Ishikawa (cell line): ENCODE data around the gene WDR5.

Source experiments
- CEBPB ChIP-seq: IDR thresholded peaks from 2 replicates; pipeline ENCODE4 v1.6.1; 2012
- CREB1 ChIP-seq: IDR thresholded peaks from 2 replicates; pipeline ENCODE4 v1.6.1; 2012; ENCODE audit warnings: low read depth
- EGR1 ChIP-seq: IDR thresholded peaks from 2 replicates; pipeline ENCODE4 v1.6.1; 2012
- EP300 ChIP-seq: IDR thresholded peaks from 2 replicates; pipeline ENCODE4 v1.6.1; 2012; ENCODE audit warnings: borderline replicate concordance
- FOXM1 ChIP-seq: IDR thresholded peaks from 2 replicates; pipeline ENCODE4 v1.6.1; 2012; ENCODE audit warnings: low read depth, borderline replicate concordance
- MAX ChIP-seq: IDR thresholded peaks from 2 replicates; pipeline ENCODE4 v1.6.1; 2012
- NFIC ChIP-seq: IDR thresholded peaks from 2 replicates; pipeline ENCODE4 v1.6.1; 2012
- RAD21 ChIP-seq: IDR thresholded peaks from 2 replicates; pipeline ENCODE4 v1.6.1; 2012; ENCODE audit warnings: low read depth
- TAF1 ChIP-seq: IDR thresholded peaks from 2 replicates; pipeline ENCODE4 v1.6.1; 2012; ENCODE audit warnings: low read depth, mild to moderate bottlenecking
- TCF12 ChIP-seq: IDR thresholded peaks from 2 replicates; pipeline ENCODE4 v1.6.1; 2012; ENCODE audit warnings: low read depth
- TEAD4 ChIP-seq: IDR thresholded peaks from 2 replicates; pipeline ENCODE4 v1.6.1; 2012
- YY1 ChIP-seq: IDR thresholded peaks from 2 replicates; pipeline ENCODE4 v1.6.1; 2012; ENCODE audit warnings: low read depth
- ZBTB7A ChIP-seq: IDR thresholded peaks from 2 replicates; pipeline ENCODE4 v1.6.1; 2012; ENCODE audit warnings: low read depth
- TF ChIP-seq, protein P1 (sequence below): IDR thresholded peaks from 2 replicates; pipeline ENCODE4 v1.6.1; 2012
- TF ChIP-seq, protein P2 (sequence below): IDR thresholded peaks from 2 replicates; pipeline ENCODE4 v1.6.1; 2012; ENCODE audit warnings: low read depth, mild to moderate bottlenecking

Gene WDR5

GRCh38 chr9:134188386-134189144, 52.7 kb downstream of the WDR5 start:
- TF ChIP-seq RAD21 (no peak), NFIC (no peak), EP300 (no peak)

DNA sequence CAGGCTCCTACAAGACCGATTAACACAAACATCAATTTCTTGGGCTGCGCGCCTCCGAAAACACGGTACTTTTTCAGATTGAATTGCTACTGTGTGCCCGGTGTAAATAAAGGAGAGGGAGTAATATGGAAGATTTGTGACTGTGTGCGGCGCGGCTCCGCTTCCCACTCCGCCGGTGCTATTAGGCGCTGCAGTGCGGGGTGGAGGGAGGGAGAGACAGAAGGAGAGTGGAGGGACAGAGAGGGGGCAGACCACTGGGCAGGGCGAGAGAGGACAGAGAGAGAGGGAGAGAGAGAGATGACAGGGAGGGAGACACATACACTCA, 53.2 kb downstream of the WDR5 start:
- no peak for TF ChIP-seq CEBPB
- TF ChIP-seq EP300: no peak
- TF ChIP-seq RAD21: no peak
- no peak for TF ChIP-seq MAX
- no peak for TF ChIP-seq YY1
- TF ChIP-seq, protein P1, sequence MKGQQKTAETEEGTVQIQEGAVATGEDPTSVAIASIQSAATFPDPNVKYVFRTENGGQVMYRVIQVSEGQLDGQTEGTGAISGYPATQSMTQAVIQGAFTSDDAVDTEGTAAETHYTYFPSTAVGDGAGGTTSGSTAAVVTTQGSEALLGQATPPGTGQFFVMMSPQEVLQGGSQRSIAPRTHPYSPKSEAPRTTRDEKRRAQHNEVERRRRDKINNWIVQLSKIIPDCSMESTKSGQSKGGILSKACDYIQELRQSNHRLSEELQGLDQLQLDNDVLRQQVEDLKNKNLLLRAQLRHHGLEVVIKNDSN: no peak
- no peak for TF ChIP-seq TAF1

- TF ChIP-seq ZBTB7A (no peak), NFIC (no peak), RAD21 (no peak)
Observed at GRCh38 chr9:134189470-134190231, 53.8 kb downstream of the WDR5 start.

DNA sequence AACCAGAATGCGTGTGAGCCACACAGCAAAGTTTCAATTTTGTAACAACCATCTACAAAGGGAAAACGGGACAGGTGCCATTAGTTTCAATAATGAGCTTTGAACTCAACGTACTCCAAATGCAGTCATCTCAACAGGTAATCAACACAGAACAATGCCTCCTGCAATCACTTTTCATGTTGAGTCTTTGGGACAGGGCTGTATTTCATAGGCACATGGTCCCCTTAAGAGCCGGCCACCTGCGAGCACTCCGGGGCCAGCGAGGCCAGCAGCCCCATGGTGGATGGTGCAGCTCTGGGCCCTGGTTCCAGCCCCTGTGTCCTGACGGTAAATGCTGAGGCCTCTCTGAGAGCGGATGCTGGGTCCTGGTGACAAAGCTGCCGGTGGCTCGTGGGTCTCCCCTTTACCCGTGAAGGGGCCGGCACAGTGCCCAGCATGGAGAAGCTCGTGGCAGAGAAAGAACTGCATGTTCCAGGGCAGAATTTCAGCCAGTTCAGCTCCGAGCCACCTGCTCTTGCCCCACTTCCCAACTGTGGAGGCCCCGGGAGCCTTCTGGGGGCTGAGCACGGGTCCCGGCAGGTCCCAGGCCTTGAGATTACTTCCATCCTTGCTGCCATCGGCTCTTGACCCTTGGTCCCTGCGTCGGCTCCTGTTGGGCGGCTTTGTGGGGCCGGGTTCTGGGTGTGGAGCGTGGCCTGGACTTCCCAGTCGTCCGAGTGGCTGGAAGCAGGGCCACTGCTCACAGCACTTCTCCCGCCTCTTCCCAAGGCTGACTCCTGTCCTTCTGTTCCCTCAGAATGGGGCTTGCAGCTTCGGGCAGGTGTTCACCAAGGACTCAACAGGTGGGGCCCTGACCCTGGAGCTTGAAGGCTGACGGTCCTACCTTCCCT, 54.6 kb downstream of the WDR5 start:
- no peak for TF ChIP-seq EGR1
- TF ChIP-seq NFIC: no peak
- TF ChIP-seq RAD21: no peak
- TF ChIP-seq ZBTB7A: no peak
- TF ChIP-seq YY1: no peak
- TF ChIP-seq, protein P2, sequence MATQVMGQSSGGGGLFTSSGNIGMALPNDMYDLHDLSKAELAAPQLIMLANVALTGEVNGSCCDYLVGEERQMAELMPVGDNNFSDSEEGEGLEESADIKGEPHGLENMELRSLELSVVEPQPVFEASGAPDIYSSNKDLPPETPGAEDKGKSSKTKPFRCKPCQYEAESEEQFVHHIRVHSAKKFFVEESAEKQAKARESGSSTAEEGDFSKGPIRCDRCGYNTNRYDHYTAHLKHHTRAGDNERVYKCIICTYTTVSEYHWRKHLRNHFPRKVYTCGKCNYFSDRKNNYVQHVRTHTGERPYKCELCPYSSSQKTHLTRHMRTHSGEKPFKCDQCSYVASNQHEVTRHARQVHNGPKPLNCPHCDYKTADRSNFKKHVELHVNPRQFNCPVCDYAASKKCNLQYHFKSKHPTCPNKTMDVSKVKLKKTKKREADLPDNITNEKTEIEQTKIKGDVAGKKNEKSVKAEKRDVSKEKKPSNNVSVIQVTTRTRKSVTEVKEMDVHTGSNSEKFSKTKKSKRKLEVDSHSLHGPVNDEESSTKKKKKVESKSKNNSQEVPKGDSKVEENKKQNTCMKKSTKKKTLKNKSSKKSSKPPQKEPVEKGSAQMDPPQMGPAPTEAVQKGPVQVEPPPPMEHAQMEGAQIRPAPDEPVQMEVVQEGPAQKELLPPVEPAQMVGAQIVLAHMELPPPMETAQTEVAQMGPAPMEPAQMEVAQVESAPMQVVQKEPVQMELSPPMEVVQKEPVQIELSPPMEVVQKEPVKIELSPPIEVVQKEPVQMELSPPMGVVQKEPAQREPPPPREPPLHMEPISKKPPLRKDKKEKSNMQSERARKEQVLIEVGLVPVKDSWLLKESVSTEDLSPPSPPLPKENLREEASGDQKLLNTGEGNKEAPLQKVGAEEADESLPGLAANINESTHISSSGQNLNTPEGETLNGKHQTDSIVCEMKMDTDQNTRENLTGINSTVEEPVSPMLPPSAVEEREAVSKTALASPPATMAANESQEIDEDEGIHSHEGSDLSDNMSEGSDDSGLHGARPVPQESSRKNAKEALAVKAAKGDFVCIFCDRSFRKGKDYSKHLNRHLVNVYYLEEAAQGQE: no peak
- TF ChIP-seq CREB1: no peak
- no peak for TF ChIP-seq TCF12
- TF ChIP-seq, protein P1: no peak
- no peak for TF ChIP-seq CEBPB
- no peak for TF ChIP-seq EP300
- TF ChIP-seq TAF1: no peak
- no peak for TF ChIP-seq FOXM1
- no peak for TF ChIP-seq MAX
- no peak for TF ChIP-seq TEAD4

DNA sequence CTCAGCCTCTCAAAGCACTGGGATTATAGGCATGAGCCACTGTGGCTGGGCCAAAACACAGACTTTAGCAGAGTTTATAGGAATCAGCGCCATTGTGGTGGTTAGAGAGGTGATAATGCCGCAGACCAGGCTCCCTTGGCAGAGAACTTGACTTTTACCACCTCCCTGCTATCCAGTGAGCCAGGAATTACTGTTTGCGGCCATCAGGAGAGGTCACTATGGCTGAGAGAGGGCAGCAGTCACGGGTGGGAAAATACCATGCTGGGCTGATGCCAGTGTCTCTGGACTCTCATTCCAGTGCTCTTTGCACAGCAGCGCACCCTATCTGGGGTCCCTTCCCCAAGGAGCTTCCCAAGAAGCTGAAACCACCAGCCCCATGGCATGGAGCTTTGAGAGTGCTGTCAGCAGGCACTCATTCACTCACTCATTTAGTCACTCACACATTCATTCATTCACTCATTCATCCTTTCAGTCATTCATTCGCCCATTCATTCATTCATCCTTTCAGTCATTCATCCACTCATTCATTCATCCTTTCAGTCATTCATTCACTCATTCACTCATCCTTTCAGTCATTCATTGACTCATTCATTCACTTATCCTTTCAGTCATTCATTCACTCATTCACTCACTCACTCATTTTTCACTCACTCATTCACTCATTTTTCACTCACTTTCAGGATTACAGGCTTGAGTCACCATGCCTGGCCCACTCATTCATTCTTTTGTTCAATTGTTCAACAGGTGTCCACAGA, 55.8 kb downstream of the WDR5 start:
- TF ChIP-seq YY1 (no peak), RAD21 (no peak), ZBTB7A (no peak), TEAD4 (no peak), TAF1 (no peak), TCF12 (no peak)

GRCh38 chr9:134192311-134192950, 56.5 kb downstream of the WDR5 start:
- TF ChIP-seq TEAD4: no peak
- TF ChIP-seq EGR1: no peak
- TF ChIP-seq CEBPB: no peak
- no peak for TF ChIP-seq TAF1
- TF ChIP-seq RAD21: no peak
- no peak for TF ChIP-seq FOXM1
- TF ChIP-seq EP300: no peak
- TF ChIP-seq, protein P1: no peak
- TF ChIP-seq TCF12: no peak
- TF ChIP-seq YY1: no peak
- TF ChIP-seq ZBTB7A: no peak
- TF ChIP-seq, protein P2: no peak
- no peak for TF ChIP-seq CREB1
- TF ChIP-seq NFIC: no peak
- TF ChIP-seq MAX: no peak
